Upper lobe of left lung (tissue), 6 donors: ENCODE data around the gene CILP2. TPM values are rescaled to one million over a fixed set of nuclear protein-coding genes. Genes with fewer than 3 reads are reported as not detected.

Experiments
- ATAC-seq, 2 donors: fragments of 200-7000 bp; cut with Tn5 transposase; one replicate each; pipeline ENCODE4 v1.9.1; 2022; ENCODE audit warnings: mild to moderate bottlenecking in 2 of 2, moderate library complexity in 2 of 2; ENCODE audit not compliant: low FRiP score in 2 of 2
- DNase-seq, 2 donors: peaks; one replicate each; pipeline ENCODE4 v3.0.0-alpha.2; 2019 to 2020
- H3K27ac ChIP-seq, 4 donors: fragments of 200-600 bp; sonication (generic); one replicate each; pipeline ENCODE4 v1.5.1; 2016 to 2019
- H3K27me3 ChIP-seq, 4 donors: fragments of 200-600 bp; sonication (generic); one replicate each; pipeline ENCODE4 v1.5.1; 2017 to 2019
- H3K36me3 ChIP-seq, 4 donors: fragments of 200-600 bp; sonication (generic); one replicate each; pipeline ENCODE4 v1.5.1; 2016 to 2019
- H3K4me1 ChIP-seq, 4 donors: fragments of 200-600 bp; sonication (generic); one replicate each; pipeline ENCODE4 v1.5.1; 2018 to 2019
- H3K4me3 ChIP-seq, 4 donors: fragments of 200-600 bp; sonication (generic); one replicate each; pipeline ENCODE4 v1.5.1; 2017 to 2019; ENCODE audit warnings: mild to moderate bottlenecking in 2 of 4, moderate library complexity in 1 of 4
- H3K9me3 ChIP-seq, 4 donors: fragments of 200-600 bp; sonication (generic); one replicate each; pipeline ENCODE4 v1.5.1; 2018 to 2019
- EP300 ChIP-seq, 4 donors: sonication (generic); formaldehyde crosslinking; IDR thresholded peaks; one replicate each; pipeline ENCODE4 v1.5.1; 2017; ENCODE audit warnings: antibody characterized with exemption in 4 of 4, control low read depth in 2 of 4
- POLR2A ChIP-seq, 4 donors: fragments of 450-650 bp; IDR thresholded peaks; one replicate each; pipeline ENCODE4 v1.5.1; 2016 to 2017; ENCODE audit warnings: antibody characterized with exemption in 4 of 4, mild to moderate bottlenecking in 2 of 4
- POLR2AphosphoS5 ChIP-seq, 2 donors: sonication (generic); formaldehyde crosslinking; IDR thresholded peaks; one replicate each; pipeline ENCODE4 v1.5.1; 2017; ENCODE audit warnings: antibody characterized with exemption in 2 of 2
- WGBS, 2 donors: methylation state at CpG; one replicate each; pipeline ENCODE4 v1.1.5; 2017 to 2018; 5-methylcytosine and 5-hydroxymethylcytosine counted together
- total RNA-seq, 6 donors: library from RNA; depleted of rRNA in 4 of 6; stranded (reverse); fragments of >200 nt in 4 of 6; gene quantifications; one replicate each; pipeline versions ENCODE4 v1.1.0 to v1.2.1, GENCODE V29; 2016 to 2021
- TF ChIP-seq, protein P1 (sequence below), 6 experiments: fragments of 450-650 bp in 4 of 6; fragments of 200-600 bp in 2 of 6; sonication (generic) in 2 of 6; IDR thresholded peaks; one replicate each; pipeline ENCODE4 v1.5.1; 2016 to 2019; ENCODE audit warnings: antibody characterized with exemption in 6 of 6
- donor health status: DM: no; HTN: no; CAD: no; lungs with moderate emphysema.
- donor health status: DM: no; HTN: yes; CAD: no; lungs with severe emphysema.

CILP2 gene
- total RNA-seq, 6 donors from 2014 or later, result 0.14 to 0.37 TPM; not detected in 4

GRCh38 chr19:19554074-19555023, 16.3 kb downstream of the CILP2 start:
- H3K4me3 ChIP-seq, result no peak overlapping the region
- no peaks in the 10 kb centered on the region for H3K36me3 ChIP-seq
- DNase-seq (peak; percentile 65 to 79), ATAC-seq (peak in 1 of 2 donors; percentile 79)
- no peak overlapping the region for H3K27ac ChIP-seq
- H3K9me3 ChIP-seq, result no peaks in the 10 kb centered on the region
- TF ChIP-seq POLR2AphosphoS5 (IDR thresholded peaks at IDR 0.05), result no peak
- TF ChIP-seq, protein P1, sequence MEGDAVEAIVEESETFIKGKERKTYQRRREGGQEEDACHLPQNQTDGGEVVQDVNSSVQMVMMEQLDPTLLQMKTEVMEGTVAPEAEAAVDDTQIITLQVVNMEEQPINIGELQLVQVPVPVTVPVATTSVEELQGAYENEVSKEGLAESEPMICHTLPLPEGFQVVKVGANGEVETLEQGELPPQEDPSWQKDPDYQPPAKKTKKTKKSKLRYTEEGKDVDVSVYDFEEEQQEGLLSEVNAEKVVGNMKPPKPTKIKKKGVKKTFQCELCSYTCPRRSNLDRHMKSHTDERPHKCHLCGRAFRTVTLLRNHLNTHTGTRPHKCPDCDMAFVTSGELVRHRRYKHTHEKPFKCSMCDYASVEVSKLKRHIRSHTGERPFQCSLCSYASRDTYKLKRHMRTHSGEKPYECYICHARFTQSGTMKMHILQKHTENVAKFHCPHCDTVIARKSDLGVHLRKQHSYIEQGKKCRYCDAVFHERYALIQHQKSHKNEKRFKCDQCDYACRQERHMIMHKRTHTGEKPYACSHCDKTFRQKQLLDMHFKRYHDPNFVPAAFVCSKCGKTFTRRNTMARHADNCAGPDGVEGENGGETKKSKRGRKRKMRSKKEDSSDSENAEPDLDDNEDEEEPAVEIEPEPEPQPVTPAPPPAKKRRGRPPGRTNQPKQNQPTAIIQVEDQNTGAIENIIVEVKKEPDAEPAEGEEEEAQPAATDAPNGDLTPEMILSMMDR (IDR thresholded peaks at IDR 0.05), result peak; percentile 61 to 90 (median 74)
- TF ChIP-seq POLR2A (IDR thresholded peaks at IDR 0.05), result no peak
- no peak for TF ChIP-seq EP300 (IDR thresholded peaks at IDR 0.05)
- H3K27me3 ChIP-seq, result no peaks in the 10 kb centered on the region
- 68 to 69% methylated on average over 32 to 34 of the region's 34 CpGs for WGBS, 2 donors
- H3K4me1 ChIP-seq, result no peaks in the 10 kb centered on the region

- Histone ChIP-seq H3K27ac (no peak overlapping the region), H3K27me3 (no peaks in the 10 kb centered on the region), H3K36me3 (peaks cover 0 to under 1% (median 0%) of the 10 kb centered on the region in 4 donors), H3K4me3 (no peak overlapping the region), H3K4me1 (no peaks in the 10 kb centered on the region), H3K9me3 (no peaks in the 10 kb centered on the region)
- no peak for ATAC-seq
- DNase-seq, result no peak
- 81 to 83% methylated on average over 2 to 15 of the region's 15 CpGs for WGBS, 2 donors
- no peak for TF ChIP-seq POLR2AphosphoS5 (IDR thresholded peaks at IDR 0.05)
- TF ChIP-seq EP300 (IDR thresholded peaks at IDR 0.05), result no peak
- TF ChIP-seq, protein P1 (IDR thresholded peaks at IDR 0.05), result no peak
- TF ChIP-seq POLR2A (IDR thresholded peaks at IDR 0.05), result no peak
Observed at GRCh38 chr19:19558055-19558454, 20.0 kb downstream of the CILP2 start.

GRCh38 chr19:19558636-19559035, 20.6 kb downstream of the CILP2 start:
- Histone ChIP-seq H3K27me3 (no peaks in the 10 kb centered on the region), H3K9me3 (no peaks in the 10 kb centered on the region), H3K4me3 (no peak overlapping the region), H3K36me3 (peaks cover 0 to 4% (median 0%) of the 10 kb centered on the region in 4 donors), H3K4me1 (no peaks in the 10 kb centered on the region), H3K27ac (no peak overlapping the region)
- ATAC-seq (no peak), DNase-seq (no peak)
- 95 to 96% methylated on average over 12 to 16 of the region's 16 CpGs for WGBS, 2 donors
- TF ChIP-seq POLR2A (IDR thresholded peaks at IDR 0.05), result no peak
- no peak for TF ChIP-seq POLR2AphosphoS5 (IDR thresholded peaks at IDR 0.05)
- TF ChIP-seq, protein P1 (IDR thresholded peaks at IDR 0.05), result no peak
- no peak for TF ChIP-seq EP300 (IDR thresholded peaks at IDR 0.05)

GRCh38 chr19:19559931-19560330, 21.9 kb downstream of the CILP2 start:
- 47 to 50% methylated on average over 3 to 4 of the region's 4 CpGs for WGBS, 2 donors

More at GRCh38 chr19:19559931-19560330, 21.9 kb downstream of the CILP2 start:
- H3K36me3 ChIP-seq, result peaks cover 0 to 4% (median 0%) of the 10 kb centered on the region in 4 donors
- TF ChIP-seq, protein P1 (IDR thresholded peaks at IDR 0.05), result no peak
- TF ChIP-seq POLR2A (IDR thresholded peaks at IDR 0.05) (no peak), POLR2AphosphoS5 (IDR thresholded peaks at IDR 0.05) (no peak), EP300 (IDR thresholded peaks at IDR 0.05) (no peak)
- H3K9me3 ChIP-seq, result no peaks in the 10 kb centered on the region
- no peaks in the 10 kb centered on the region for H3K27me3 ChIP-seq
- ATAC-seq (no peak), DNase-seq (no peak)
- no peak overlapping the region for H3K4me3 ChIP-seq
- no peak overlapping the region for H3K27ac ChIP-seq
- no peaks in the 10 kb centered on the region for H3K4me1 ChIP-seq
